BJ (cell line): ENCODE results near the gene DIO3. TPM values are rescaled to one million over a fixed set of nuclear protein-coding genes. Genes with fewer than 3 reads are reported as not detected.

Source experiments
- CTCF ChIA-PET: fragments of 350-600 bp; formaldehyde crosslinking; extraction: SDS; loops from one replicate; lab custom pipeline; 2021; ENCODE audit warnings: antibody characterized with exemption, inconsistent platforms; lab: Yijun Ruan, JAX
- POLR2A ChIA-PET: fragments of 300-600 bp; sonication (Branson Sonifier 250); formaldehyde crosslinking; extraction: SDS; loops from one replicate; lab custom pipeline; 2021; ENCODE audit warnings: antibody characterized with exemption; lab: Charles Lee
- DNase-seq: peaks from one replicate; pipeline ENCODE4 v3.0.0-alpha.2; 2011; ENCODE audit warnings: low read depth
- H3K27me3 ChIP-seq: 2 replicates; pipeline ENCODE4 v1.6.0; 2011; ENCODE audit warnings: low read length; ENCODE audit not compliant: control insufficient read depth, insufficient read depth
- H3K36me3 ChIP-seq: 2 replicates; pipeline ENCODE4 v1.5.1; 2011; ENCODE audit warnings: low read length; ENCODE audit not compliant: control insufficient read depth, insufficient read depth
- H3K4me3 ChIP-seq: 2 replicates; pipeline ENCODE4 v1.5.1; 2011; ENCODE audit warnings: low read depth, mild to moderate bottlenecking, control low read depth, low read length
- CTCF ChIP-seq: IDR thresholded peaks from 2 replicates; pipeline ENCODE4 v1.5.1; 2011; ENCODE audit warnings: low read depth, mild to moderate bottlenecking, control low read depth, inconsistent platforms, low read length, moderate library complexity; ENCODE audit not compliant: insufficient read depth
- polyA plus RNA-seq: library from polyadenylated mRNA; depleted of rRNA; stranded (reverse); fragments of >200 nt; gene quantifications from 2 replicates; pipeline ENCODE4 v1.2.3, GENCODE V29; 2011; rRNA removed

Gene DIO3
- polyA plus RNA-seq, 1 experiment = not detected

- no peak overlapping the region for H3K4me3 ChIP-seq
- ChIA-PET CTCF (no interaction called here), POLR2A (no interaction called here)
- DNase-seq = no peak
- no peaks in the 10 kb centered on the region for H3K36me3 ChIP-seq
- no peaks in the 10 kb centered on the region; the same call in none of the 2 replicates for H3K27me3 ChIP-seq
- no peak for TF ChIP-seq CTCF
These were observed 44.5 kb downstream of the DIO3 start for GRCh38 chr14:101605836-101606235.

Other genes starting within 250 kb of the DIO3 start
- 55.8 and 115 TPM in 2 replicates for gene PPP2R5C, start 200.2 kb downstream of the DIO3 start, polyA plus RNA-seq